Astrocyte (in vitro differentiated cells and primary cell): ENCODE data around the gene LPO.

Experiments used
- CTCF ChIP-seq: IDR thresholded peaks from 2 replicates; pipeline ENCODE4 v1.5.1; 2011; ENCODE audit warnings: low read depth, mild to moderate bottlenecking, inconsistent platforms, low read length, moderate library complexity; ENCODE audit not compliant: insufficient read depth
- EZH2 ChIP-seq: IDR thresholded peaks from 2 replicates; pipeline ENCODE4 v1.6.1; 2012; ENCODE audit warnings: mild to moderate bottlenecking, low read length, inconsistent platforms; ENCODE audit not compliant: insufficient read depth

- TF ChIP-seq CTCF (no peak), EZH2 (no peak)
Observed at GRCh38 chr17:58228679-58229078, 9.7 kb upstream of the LPO start.
